ENCODE data around the gene GNB3. TPM values are rescaled to one million over a fixed set of nuclear protein-coding genes. Genes with fewer than 3 reads are reported as not detected.

Gene GNB3
- total RNA-seq, 1 experiment from 2014 or later: 8.7 TPM

DNA sequence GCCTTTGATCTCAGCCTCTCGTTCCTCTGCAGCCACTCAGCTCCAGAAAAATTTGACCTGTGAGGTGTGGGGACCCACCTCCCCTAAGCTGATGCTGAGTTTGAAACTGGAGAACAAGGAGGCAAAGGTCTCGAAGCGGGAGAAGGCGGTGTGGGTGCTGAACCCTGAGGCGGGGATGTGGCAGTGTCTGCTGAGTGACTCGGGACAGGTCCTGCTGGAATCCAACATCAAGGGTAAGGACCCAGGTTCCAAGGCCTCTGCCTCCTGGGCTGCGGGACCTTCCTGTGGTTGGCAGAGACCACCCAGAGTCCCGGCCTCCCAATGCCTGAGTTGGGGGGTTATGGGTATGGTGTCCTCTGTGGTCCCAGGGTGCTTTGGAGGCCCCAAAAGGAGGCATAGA is 23.6 kb upstream of the GNB3 start:
- POLR2A ChIA-PET: no interaction called here
- no peak overlapping the region for H3K4me3 ChIP-seq (replicated peaks in 1 of 2; ENCODE audit: low read depth in 1 of 2, low read length in 2 of 2)
- CTCF ChIA-PET: no interaction called here
- intact Hi-C loops (cut with micrococcal nuclease): no loop called here
- H3K9me2 ChIP-seq (ENCODE audit: insufficient read depth): no peaks in the 10 kb centered on the region
- RAD21 ChIA-PET (ENCODE audit: low non-redundant PET in 1 of 2, low total read pairs in 2 of 2, uncharacterized antibody in 2 of 2, unreplicated experiment in 2 of 2): no interaction called here
- H4K20me1 ChIP-seq (ENCODE audit: insufficient read depth): no peaks in the 10 kb centered on the region
- no peak overlapping the region for H3K4me2 ChIP-seq (ENCODE audit: low read length)
- H2AFZ ChIP-seq (ENCODE audit: low read depth, low read length, poor library complexity, severe bottlenecking): no peak overlapping the region
- no peak for TF ChIP-seq EZH2phosphoT487 (IDR thresholded peaks at IDR 0.05; ENCODE audit: borderline replicate concordance)
- no peak for TF ChIP-seq SP1 (IDR thresholded peaks at IDR 0.05; ENCODE audit: low read depth)
- TF ChIP-seq ELF1 (IDR thresholded peaks at IDR 0.05; ENCODE audit: borderline replicate concordance, low read depth): no peak
- TF ChIP-seq RAD21 (IDR thresholded peaks at IDR 0.05; ENCODE audit: low read depth): no peak
- no peak for TF ChIP-seq ZFX (IDR thresholded peaks at IDR 0.05)
- TF ChIP-seq MAX (IDR thresholded peaks at IDR 0.05): no peak
- TF ChIP-seq JUND (IDR thresholded peaks at IDR 0.05): no peak
- no peak for TF ChIP-seq EGR1 (IDR thresholded peaks at IDR 0.05; ENCODE audit: low read depth)
- TF ChIP-seq EZH2 (IDR thresholded peaks at IDR 0.05): no peak
- TF ChIP-seq, protein P1, sequence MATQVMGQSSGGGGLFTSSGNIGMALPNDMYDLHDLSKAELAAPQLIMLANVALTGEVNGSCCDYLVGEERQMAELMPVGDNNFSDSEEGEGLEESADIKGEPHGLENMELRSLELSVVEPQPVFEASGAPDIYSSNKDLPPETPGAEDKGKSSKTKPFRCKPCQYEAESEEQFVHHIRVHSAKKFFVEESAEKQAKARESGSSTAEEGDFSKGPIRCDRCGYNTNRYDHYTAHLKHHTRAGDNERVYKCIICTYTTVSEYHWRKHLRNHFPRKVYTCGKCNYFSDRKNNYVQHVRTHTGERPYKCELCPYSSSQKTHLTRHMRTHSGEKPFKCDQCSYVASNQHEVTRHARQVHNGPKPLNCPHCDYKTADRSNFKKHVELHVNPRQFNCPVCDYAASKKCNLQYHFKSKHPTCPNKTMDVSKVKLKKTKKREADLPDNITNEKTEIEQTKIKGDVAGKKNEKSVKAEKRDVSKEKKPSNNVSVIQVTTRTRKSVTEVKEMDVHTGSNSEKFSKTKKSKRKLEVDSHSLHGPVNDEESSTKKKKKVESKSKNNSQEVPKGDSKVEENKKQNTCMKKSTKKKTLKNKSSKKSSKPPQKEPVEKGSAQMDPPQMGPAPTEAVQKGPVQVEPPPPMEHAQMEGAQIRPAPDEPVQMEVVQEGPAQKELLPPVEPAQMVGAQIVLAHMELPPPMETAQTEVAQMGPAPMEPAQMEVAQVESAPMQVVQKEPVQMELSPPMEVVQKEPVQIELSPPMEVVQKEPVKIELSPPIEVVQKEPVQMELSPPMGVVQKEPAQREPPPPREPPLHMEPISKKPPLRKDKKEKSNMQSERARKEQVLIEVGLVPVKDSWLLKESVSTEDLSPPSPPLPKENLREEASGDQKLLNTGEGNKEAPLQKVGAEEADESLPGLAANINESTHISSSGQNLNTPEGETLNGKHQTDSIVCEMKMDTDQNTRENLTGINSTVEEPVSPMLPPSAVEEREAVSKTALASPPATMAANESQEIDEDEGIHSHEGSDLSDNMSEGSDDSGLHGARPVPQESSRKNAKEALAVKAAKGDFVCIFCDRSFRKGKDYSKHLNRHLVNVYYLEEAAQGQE (IDR thresholded peaks at IDR 0.05; ENCODE audit: low read depth): no peak
- H3K27ac ChIP-seq (ENCODE audit: low read depth, low read length): no peak overlapping the region
- H3K79me2 ChIP-seq (ENCODE audit: insufficient read depth, low read length): no peaks in the 10 kb centered on the region
- H3K36me3 ChIP-seq (ENCODE audit: control insufficient read depth in 1 of 2, insufficient read depth in 2 of 2, low read length in 2 of 2): no peaks in the 10 kb centered on the region
- ATAC-seq: no peak
- BruUV-seq (replicated peaks): no TSS peak
- peaks cover 1% of the 10 kb centered on the region; the same call in 1 of the 2 replicates for H3K27me3 ChIP-seq (ENCODE audit: insufficient read depth, low read length)
- no peaks in the 10 kb centered on the region for H3K9me3 ChIP-seq (ENCODE audit: control insufficient read depth in 1 of 2, insufficient read depth in 1 of 2, low read depth in 1 of 2, low read length in 2 of 2)
- peaks cover 10 to 15% of the 10 kb centered on the region in 2 experiments for H3K4me1 ChIP-seq (ENCODE audit: control insufficient read depth in 1 of 2, insufficient read depth in 2 of 2, low read length in 2 of 2)
- no peak for DNase-seq (ENCODE audit: low read depth, low spot score)
- no peak overlapping the region for H3K9ac ChIP-seq (ENCODE audit: low read length)

Measured in HCT116 (cell line).